HepG2 (cell line): ENCODE data around the gene RASSF9. TPM values are rescaled to one million over a fixed set of nuclear protein-coding genes. Genes with fewer than 3 reads are reported as not detected.

Source experiments
- ATAC-seq: fragments of 200-7000 bp; cut with Tn5 transposase; 3 replicates; pipeline ENCODE4 v1.9.1; 2020; ENCODE audit warnings: mild to moderate bottlenecking, moderate library complexity
- BruUV-seq: library from RNA; stranded (reverse); fragments of 400-500 nt; replicated peaks from 2 replicates; lab custom pipeline; 2021; lab: Mats Ljungman, UMichigan
- CTCF ChIA-PET: fragments of 300-600 bp; formaldehyde crosslinking; extraction: SDS; loops from one replicate; lab custom pipeline; 2021; ENCODE audit warnings: low total read pairs, inconsistent platforms, low intra/inter-chr PET ratio; lab: Yijun Ruan, JAX
- POLR2A ChIA-PET: fragments of 350-600 bp; sonication (Branson Sonifier 250); formaldehyde crosslinking; loops from one replicate; lab custom pipeline; 2020; ENCODE audit warnings: antibody characterized with exemption, inconsistent platforms; lab: Yijun Ruan, JAX
- DNase-seq: peaks from one replicate; pipeline ENCODE4 v3.0.0-alpha.2; 2015; ENCODE audit warnings: low spot score
- FAIRE-seq: peaks from 3 replicates; lab custom pipeline; 2011; peaks lifted over from hg19 to GRCh38; lab: Jason Lieb, UNC
- H2AFZ ChIP-seq: one replicate; pipeline ENCODE4 v1.6.1; 2011; ENCODE audit warnings: low read length, inconsistent platforms
- H3K27ac ChIP-seq: fragments of 300-600 bp; 3 replicates; pipeline ENCODE4 v1.8.0; 2011; ENCODE audit warnings: mixed run types, mild to moderate bottlenecking, mixed read lengths, low read length, inconsistent platforms; ENCODE audit not compliant: insufficient read depth; ENCODE audit errors: extremely low read length
- H3K27me3 ChIP-seq, 2 experiments: fragments of 200-600 bp in 1 of 2; 2 replicates in 1 of 2; 3 replicates in 1 of 2; pipeline versions ENCODE4 v1.6.0 to v1.8.0; 2011; ENCODE audit warnings: low read length in 2 of 2, mild to moderate bottlenecking in 2 of 2, moderate library complexity in 2 of 2, inconsistent platforms in 1 of 2; ENCODE audit not compliant: insufficient read depth in 2 of 2, control insufficient read depth in 1 of 2
- H3K36me3 ChIP-seq, 2 experiments: fragments of 200-600 bp in 1 of 2; replicated peaks in 1 of 2; 2 replicates in 1 of 2; 3 replicates in 1 of 2; pipeline versions ENCODE4 v1.5.1 to v1.8.0; 2011; ENCODE audit warnings: low read length in 2 of 2, inconsistent platforms in 1 of 2; ENCODE audit not compliant: insufficient read depth in 2 of 2, control insufficient read depth in 1 of 2
- H3K4me1 ChIP-seq: 2 replicates; pipeline ENCODE4 v1.5.1; 2012; ENCODE audit warnings: low read length, inconsistent platforms; ENCODE audit not compliant: insufficient read depth
- H3K4me2 ChIP-seq: 2 replicates; pipeline ENCODE4 v1.6.0; 2011; ENCODE audit warnings: low read depth, low read length, inconsistent platforms
- H3K4me3 ChIP-seq, 3 experiments: fragments of 200-600 bp in 1 of 3; sonication (generic), shearing (Covaris generic) in 1 of 3; replicated peaks in 1 of 3; 2 replicates each; pipeline ENCODE4 v1.5.1; 2011 to 2016; ENCODE audit warnings: low read length in 3 of 3, inconsistent platforms in 2 of 3, low read depth in 2 of 3, mild to moderate bottlenecking in 2 of 3, control low read depth in 1 of 3, mixed read lengths in 1 of 3; ENCODE audit not compliant: insufficient read depth in 1 of 3
- H3K79me2 ChIP-seq: one replicate; pipeline ENCODE4 v1.6.1; 2011; ENCODE audit warnings: low read length, inconsistent platforms; ENCODE audit not compliant: insufficient read depth
- H3K9ac ChIP-seq: 2 replicates; pipeline ENCODE4 v1.6.0; 2011; ENCODE audit warnings: mild to moderate bottlenecking, low read depth, low read length, inconsistent platforms; ENCODE audit not compliant: insufficient read depth
- H3K9me3 ChIP-seq: 2 replicates; pipeline ENCODE4 v1.5.1; 2012; ENCODE audit warnings: mild to moderate bottlenecking, low read length
- H4K20me1 ChIP-seq: 2 replicates; pipeline ENCODE4 v1.6.0; 2011; ENCODE audit warnings: inconsistent platforms, mild to moderate bottlenecking, low read length, moderate library complexity; ENCODE audit not compliant: insufficient read depth
- HNRNPH1 ChIP-seq: fragments of 200-400 bp; formaldehyde crosslinking; optimal IDR thresholded peaks from 2 replicates; pipeline ENCODE3; 2017; ENCODE audit warnings: mild to moderate bottlenecking, low read depth, low read length
- KDM1A ChIP-seq: IDR thresholded peaks from 2 replicates; pipeline ENCODE4 v1.6.1; 2016; ENCODE audit warnings: missing compliant biosample characterization
- ZFP1 ChIP-seq: IDR thresholded peaks from 2 replicates; pipeline ENCODE4 v1.6.1; 2016
- ZNF709 ChIP-seq: sonication (generic); formaldehyde crosslinking; IDR thresholded peaks from 2 replicates; pipeline ENCODE4 v1.5.0; 2020; ENCODE audit warnings: mild to moderate bottlenecking, missing genetic modification reagents
- ZNF816 ChIP-seq: sonication (generic); formaldehyde crosslinking; IDR thresholded peaks from 2 replicates; pipeline ENCODE4 v1.8.0; 2022; ENCODE audit warnings: missing genetic modification reagents, mild to moderate bottlenecking, borderline replicate concordance
- in situ Hi-C: cut with HindIII; loops from 2 replicates; pipeline ENCODE4 v1.10.0; 2017; ENCODE audit warnings: low pct_unique_long_range_greater_than_20kb; ENCODE audit not compliant: extremely low pct_ligation_motif_present
- intact Hi-C: fragments of 100-400 bp; cut with micrococcal nuclease; formaldehyde crosslinking; loops from one replicate; pipeline ENCODE4 v1.10.0; 2022; ENCODE audit not compliant: unreplicated experiment
- polyA plus RNA-seq, 8 experiments: library from polyadenylated mRNA; depleted of rRNA in 3 of 8; stranded (reverse) in 7 of 8; unstranded in 1 of 8; fragments of >200 nt; fragmentation: Illumina TruSeq in 4 of 8; extraction: Trizol in 4 of 8; gene quantifications; 2 replicates each; pipeline versions ENCODE4 v1.2.1 to v1.2.3, GENCODE V29; 2011 to 2016; ENCODE audit warnings: low read depth in 4 of 8, missing spikeins in 1 of 8, mixed read lengths in 1 of 8; ENCODE audit not compliant: insufficient read depth in 1 of 8
- total RNA-seq, 5 experiments: library from RNA; depleted of rRNA; stranded (reverse); fragments of >200 nt; fragmentation: Illumina TruSeq; extraction: Trizol; gene quantifications; 2 replicates each; pipeline ENCODE4 v1.2.3, GENCODE V29; 2016; ENCODE audit warnings: low read depth in 1 of 5
- TF ChIP-seq, protein P1 (sequence below): sonication (generic); formaldehyde crosslinking; IDR thresholded peaks from 2 replicates; pipeline ENCODE4; 2020; ENCODE audit warnings: missing genetic modification reagents, mild to moderate bottlenecking, borderline replicate concordance

RASSF9 gene
- total and polyA plus RNA-seq, 2 of the 13 experiments (the other 11 are each of a cell fraction or from before 2014, with no cell fraction given), result not detected

DNA sequence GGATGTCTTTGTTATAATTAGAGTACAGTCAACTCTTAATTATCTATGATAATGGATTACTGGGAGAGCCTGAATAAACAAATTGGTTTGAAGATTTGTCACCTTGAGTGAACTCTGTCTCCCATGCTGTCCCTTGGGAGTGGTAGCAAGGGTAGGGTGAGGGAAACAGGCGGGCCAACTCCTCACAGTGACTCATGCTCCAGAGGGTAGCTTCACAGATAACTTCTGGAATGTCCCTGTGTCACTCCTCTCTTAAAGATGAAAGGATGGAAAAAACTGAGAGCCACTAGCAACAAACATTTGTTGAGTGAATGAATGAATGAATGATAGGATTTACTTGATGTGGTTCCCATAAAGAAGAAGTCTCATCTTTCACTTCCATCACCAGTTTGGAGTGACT lies 53.5 kb downstream of the RASSF9 start (continued):
- TF ChIP-seq, protein P1, sequence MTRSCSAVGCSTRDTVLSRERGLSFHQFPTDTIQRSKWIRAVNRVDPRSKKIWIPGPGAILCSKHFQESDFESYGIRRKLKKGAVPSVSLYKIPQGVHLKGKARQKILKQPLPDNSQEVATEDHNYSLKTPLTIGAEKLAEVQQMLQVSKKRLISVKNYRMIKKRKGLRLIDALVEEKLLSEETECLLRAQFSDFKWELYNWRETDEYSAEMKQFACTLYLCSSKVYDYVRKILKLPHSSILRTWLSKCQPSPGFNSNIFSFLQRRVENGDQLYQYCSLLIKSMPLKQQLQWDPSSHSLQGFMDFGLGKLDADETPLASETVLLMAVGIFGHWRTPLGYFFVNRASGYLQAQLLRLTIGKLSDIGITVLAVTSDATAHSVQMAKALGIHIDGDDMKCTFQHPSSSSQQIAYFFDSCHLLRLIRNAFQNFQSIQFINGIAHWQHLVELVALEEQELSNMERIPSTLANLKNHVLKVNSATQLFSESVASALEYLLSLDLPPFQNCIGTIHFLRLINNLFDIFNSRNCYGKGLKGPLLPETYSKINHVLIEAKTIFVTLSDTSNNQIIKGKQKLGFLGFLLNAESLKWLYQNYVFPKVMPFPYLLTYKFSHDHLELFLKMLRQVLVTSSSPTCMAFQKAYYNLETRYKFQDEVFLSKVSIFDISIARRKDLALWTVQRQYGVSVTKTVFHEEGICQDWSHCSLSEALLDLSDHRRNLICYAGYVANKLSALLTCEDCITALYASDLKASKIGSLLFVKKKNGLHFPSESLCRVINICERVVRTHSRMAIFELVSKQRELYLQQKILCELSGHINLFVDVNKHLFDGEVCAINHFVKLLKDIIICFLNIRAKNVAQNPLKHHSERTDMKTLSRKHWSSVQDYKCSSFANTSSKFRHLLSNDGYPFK (CRISPR knock-in tag), result no peak

- Histone ChIP-seq H3K4me2 (no peak overlapping the region), H3K4me3 (no peak overlapping the region), H3K9me3 (no peaks in the 10 kb centered on the region), H3K79me2 (no peaks in the 10 kb centered on the region), H4K20me1 (no peaks in the 10 kb centered on the region), H3K27ac (no peak overlapping the region), H2AFZ (no peak overlapping the region), H3K4me1 (no peaks in the 10 kb centered on the region), H3K9ac (no peak overlapping the region), H3K36me3 (no peaks in the 10 kb centered on the region), H3K27me3 (peaks cover 0 to 2% of the 10 kb centered on the region in 2 experiments; a peak in 1 of 5 replicates)
- DNase-seq, result no peak
- ChIA-PET CTCF (no interaction called here), POLR2A (no interaction called here)
- TF ChIP-seq ZNF816 (CRISPR knock-in tag) (no peak), ZFP1 (CRISPR knock-in tag) (no peak), ZNF709 (CRISPR knock-in tag) (no peak), HNRNPH1 (no peak), KDM1A (CRISPR knock-in tag) (no peak)
- no peak for ATAC-seq
- in situ Hi-C loops, result no loop called here
- FAIRE-seq, result no peak
- intact Hi-C loops, result no loop called here
- BruUV-seq, result no TSS peak
Observed at GRCh38 chr12:85781766-85782165, 54.4 kb downstream of the RASSF9 start.
